Measurements from ENCODE around the gene FGD1.

DNA sequence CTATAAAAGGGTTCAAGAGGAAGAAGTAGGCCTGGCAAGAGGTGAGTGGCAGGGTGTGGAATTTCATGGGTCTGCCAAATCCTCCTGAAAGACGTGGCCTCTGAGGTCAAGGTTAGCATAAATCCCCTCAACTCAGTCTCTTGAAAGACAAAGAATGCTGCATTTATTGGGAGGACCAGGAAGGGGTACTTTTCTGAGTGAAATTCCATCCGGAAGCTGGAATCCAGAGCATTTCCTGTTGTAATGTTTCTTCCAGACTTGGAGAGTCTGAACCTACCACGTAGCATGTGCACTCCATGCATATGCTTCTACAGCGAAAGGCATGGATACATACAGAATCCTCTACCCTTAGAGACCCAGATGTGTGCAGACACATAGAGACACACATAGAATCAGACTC is 13.4 kb upstream of the FGD1 start:
- TF ChIP-seq, protein P1, sequence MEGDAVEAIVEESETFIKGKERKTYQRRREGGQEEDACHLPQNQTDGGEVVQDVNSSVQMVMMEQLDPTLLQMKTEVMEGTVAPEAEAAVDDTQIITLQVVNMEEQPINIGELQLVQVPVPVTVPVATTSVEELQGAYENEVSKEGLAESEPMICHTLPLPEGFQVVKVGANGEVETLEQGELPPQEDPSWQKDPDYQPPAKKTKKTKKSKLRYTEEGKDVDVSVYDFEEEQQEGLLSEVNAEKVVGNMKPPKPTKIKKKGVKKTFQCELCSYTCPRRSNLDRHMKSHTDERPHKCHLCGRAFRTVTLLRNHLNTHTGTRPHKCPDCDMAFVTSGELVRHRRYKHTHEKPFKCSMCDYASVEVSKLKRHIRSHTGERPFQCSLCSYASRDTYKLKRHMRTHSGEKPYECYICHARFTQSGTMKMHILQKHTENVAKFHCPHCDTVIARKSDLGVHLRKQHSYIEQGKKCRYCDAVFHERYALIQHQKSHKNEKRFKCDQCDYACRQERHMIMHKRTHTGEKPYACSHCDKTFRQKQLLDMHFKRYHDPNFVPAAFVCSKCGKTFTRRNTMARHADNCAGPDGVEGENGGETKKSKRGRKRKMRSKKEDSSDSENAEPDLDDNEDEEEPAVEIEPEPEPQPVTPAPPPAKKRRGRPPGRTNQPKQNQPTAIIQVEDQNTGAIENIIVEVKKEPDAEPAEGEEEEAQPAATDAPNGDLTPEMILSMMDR (IDR thresholded peaks at IDR 0.05 in 4 of 5, conservative IDR thresholded peaks at IDR 0.05 in 1 of 5): no peak
- TF ChIP-seq POLR2A (IDR thresholded peaks at IDR 0.05): no peak

All from gastrocnemius medialis (tissue), 4 donors.